SK-N-SH treated with all-trans-retinoic acid at 6 μM for 48 hours (cell line): Measurements from ENCODE around the gene REEP1.

Experiments used
- ATAC-seq: fragments of 200-7000 bp; cut with Tn5 transposase; 3 replicates; pipeline ENCODE4 v1.9.1; 2020; ENCODE audit warnings: mild to moderate bottlenecking, moderate library complexity
- ARNTL ChIP-seq: fragments of 450-650 bp; formaldehyde crosslinking; IDR thresholded peaks from 2 replicates; pipeline ENCODE4 v1.5.0; 2020; ENCODE audit warnings: low read depth, mild to moderate bottlenecking, moderate library complexity, borderline replicate concordance
- BACH2 ChIP-seq: fragments of 250-450 bp; sonication (Bioruptor Pico); IDR thresholded peaks from 2 replicates; pipeline ENCODE4 v1.9.0; 2021; ENCODE audit warnings: mild to moderate bottlenecking, borderline replicate concordance
- CSDC2 ChIP-seq: fragments of 250-450 bp; sonication (Bioruptor Pico); IDR thresholded peaks from 2 replicates; pipeline ENCODE4 v1.5.0; 2020; ENCODE audit warnings: mild to moderate bottlenecking, moderate library complexity
- CSRNP3 ChIP-seq: fragments of 250-450 bp; sonication (Bioruptor Pico); IDR thresholded peaks from 2 replicates; pipeline ENCODE4 v1.5.1; 2021; ENCODE audit warnings: mild to moderate bottlenecking, moderate library complexity
- GLIS3 ChIP-seq: fragments of 250-450 bp; sonication (Bioruptor Pico); IDR thresholded peaks from 2 replicates; pipeline ENCODE4 v1.5.0; 2020; ENCODE audit warnings: mild to moderate bottlenecking, moderate library complexity
- OSR1 ChIP-seq: fragments of 250-450 bp; sonication (Bioruptor Pico); IDR thresholded peaks from 2 replicates; pipeline ENCODE4 v1.8.0; 2022; ENCODE audit warnings: moderate library complexity, mild to moderate bottlenecking, inconsistent platforms
- POU6F1 ChIP-seq: fragments of 250-450 bp; sonication (Bioruptor Pico); IDR thresholded peaks from 2 replicates; pipeline ENCODE4 v1.8.0; 2021; ENCODE audit warnings: low read depth, mild to moderate bottlenecking, moderate library complexity, borderline replicate concordance
- PPARA ChIP-seq: fragments of 250-450 bp; sonication (Bioruptor Pico); IDR thresholded peaks from 2 replicates; pipeline ENCODE4 v1.5.0; 2020; ENCODE audit warnings: mild to moderate bottlenecking, borderline replicate concordance
- RARB ChIP-seq: fragments of 250-450 bp; sonication (Bioruptor Pico); IDR thresholded peaks from 2 replicates; pipeline ENCODE4 v1.8.0; 2021; ENCODE audit warnings: mild to moderate bottlenecking, moderate library complexity
- SNAI2 ChIP-seq: fragments of 250-450 bp; sonication (Bioruptor Pico); IDR thresholded peaks from 2 replicates; pipeline ENCODE4 v1.5.0; 2020; ENCODE audit warnings: mild to moderate bottlenecking, moderate library complexity
- TCF4 ChIP-seq: fragments of 250-450 bp; sonication (Bioruptor Pico); IDR thresholded peaks from 2 replicates; pipeline ENCODE4 v1.8.0; 2021; ENCODE audit warnings: mild to moderate bottlenecking, moderate library complexity, borderline replicate concordance
- ZC3H10 ChIP-seq: fragments of 250-450 bp; sonication (Bioruptor Pico); IDR thresholded peaks from 2 replicates; pipeline ENCODE4 v1.5.1; 2021; ENCODE audit warnings: mild to moderate bottlenecking, moderate library complexity
- ZFP30 ChIP-seq: fragments of 450-650 bp; formaldehyde crosslinking; IDR thresholded peaks from 2 replicates; pipeline ENCODE4 v1.5.0; 2022; ENCODE audit warnings: mild to moderate bottlenecking, moderate library complexity
- ZNF565 ChIP-seq: fragments of 450-650 bp; formaldehyde crosslinking; conservative IDR thresholded peaks from 2 replicates; pipeline ENCODE4 v1.5.0; 2020; ENCODE audit warnings: low read depth, mild to moderate bottlenecking, moderate library complexity
- ZNF70 ChIP-seq: fragments of 450-650 bp; formaldehyde crosslinking; IDR thresholded peaks from 2 replicates; pipeline ENCODE4 v1.5.0; 2020; ENCODE audit warnings: mild to moderate bottlenecking, moderate library complexity
- ZNF8 ChIP-seq: fragments of 450-650 bp; formaldehyde crosslinking; IDR thresholded peaks from 2 replicates; pipeline ENCODE4 v1.5.0; 2020; ENCODE audit warnings: mild to moderate bottlenecking, moderate library complexity
- TF ChIP-seq, protein P1 (sequence below): fragments of 250-450 bp; sonication (Bioruptor Pico); IDR thresholded peaks from 2 replicates; pipeline ENCODE4 v1.5.1; 2020; ENCODE audit warnings: low read depth, mild to moderate bottlenecking, moderate library complexity

Gene REEP1

GRCh38 chr2:86360776-86361175, 23.4 kb upstream of the REEP1 start (continued):
- TF ChIP-seq ZNF8 (no peak), CSRNP3 (CRISPR knock-in tag) (no peak), ZNF70 (no peak), GLIS3 (CRISPR knock-in tag) (no peak), SNAI2 (no peak)

DNA sequence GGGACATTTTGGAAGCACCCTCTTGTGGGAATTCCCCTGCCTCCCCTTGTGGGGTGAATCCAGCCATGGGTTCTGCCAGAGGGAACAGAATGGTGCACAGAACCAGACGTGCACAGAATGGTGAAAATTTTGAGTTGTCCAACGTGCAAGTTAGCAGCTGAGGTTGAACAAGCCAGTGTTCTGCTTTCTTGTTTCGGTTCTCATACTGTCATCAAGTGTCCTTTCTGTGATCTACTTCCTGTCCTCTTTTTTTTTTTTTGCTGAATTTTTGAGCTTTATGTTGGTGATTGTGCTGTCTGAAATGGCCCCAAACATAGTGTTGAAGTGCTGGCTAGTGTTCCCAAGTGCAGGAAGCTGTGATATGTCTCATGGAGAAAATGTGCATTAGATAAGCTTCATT, 21.5 kb upstream of the REEP1 start:
- TF ChIP-seq ZFP30 (CRISPR knock-in tag) (no peak), OSR1 (CRISPR knock-in tag) (no peak), ARNTL (no peak), GLIS3 (CRISPR knock-in tag) (no peak)
- TF ChIP-seq, protein P1, sequence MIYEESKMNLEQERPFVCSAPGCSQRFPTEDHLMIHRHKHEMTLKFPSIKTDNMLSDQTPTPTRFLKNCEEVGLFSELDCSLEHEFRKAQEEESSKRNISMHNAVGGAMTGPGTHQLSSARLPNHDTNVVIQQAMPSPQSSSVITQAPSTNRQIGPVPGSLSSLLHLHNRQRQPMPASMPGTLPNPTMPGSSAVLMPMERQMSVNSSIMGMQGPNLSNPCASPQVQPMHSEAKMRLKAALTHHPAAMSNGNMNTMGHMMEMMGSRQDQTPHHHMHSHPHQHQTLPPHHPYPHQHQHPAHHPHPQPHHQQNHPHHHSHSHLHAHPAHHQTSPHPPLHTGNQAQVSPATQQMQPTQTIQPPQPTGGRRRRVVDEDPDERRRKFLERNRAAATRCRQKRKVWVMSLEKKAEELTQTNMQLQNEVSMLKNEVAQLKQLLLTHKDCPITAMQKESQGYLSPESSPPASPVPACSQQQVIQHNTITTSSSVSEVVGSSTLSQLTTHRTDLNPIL = no peak
- no peak for ATAC-seq

- no peak for TF ChIP-seq TCF4 (CRISPR knock-in tag)
- TF ChIP-seq GLIS3 (CRISPR knock-in tag) = no peak
- TF ChIP-seq CSRNP3 (CRISPR knock-in tag) = no peak
- TF ChIP-seq RARB (CRISPR knock-in tag) = no peak
- TF ChIP-seq CSDC2 (CRISPR knock-in tag) = no peak
- no peak for TF ChIP-seq ZNF70
- no peak for TF ChIP-seq ZC3H10
- TF ChIP-seq POU6F1 (CRISPR knock-in tag) = no peak
- ATAC-seq = no peak
Observed at GRCh38 chr2:86357392-86357963, 20.1 kb upstream of the REEP1 start.

DNA sequence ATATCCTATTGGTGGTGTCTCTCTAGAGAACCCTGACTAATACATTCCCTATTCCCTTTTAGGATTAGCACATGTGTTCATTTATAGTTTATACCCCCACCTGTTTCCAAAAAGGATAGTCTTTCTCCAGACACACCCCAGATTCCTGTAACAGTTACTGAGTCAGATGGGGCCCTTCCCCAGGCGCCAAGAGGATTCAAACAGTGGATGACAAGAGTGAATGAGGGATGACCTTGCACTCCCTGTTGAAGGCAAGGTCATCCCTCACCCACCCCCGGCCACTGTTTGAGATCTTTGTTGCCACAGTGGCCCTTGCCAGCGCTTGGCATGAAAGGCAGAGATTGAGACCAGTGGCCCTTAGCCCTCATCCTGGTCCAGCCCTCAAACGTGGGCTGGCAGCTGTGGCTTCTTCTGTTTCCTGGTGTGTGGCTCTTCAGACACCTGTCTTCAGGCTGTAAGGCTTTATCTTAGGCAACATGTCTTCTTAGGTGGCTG, 15.3 kb upstream of the REEP1 start:
- TF ChIP-seq ZNF565 (CRISPR knock-in tag) = no peak
- no peak for TF ChIP-seq ZFP30 (CRISPR knock-in tag)
- TF ChIP-seq POU6F1 (CRISPR knock-in tag) = no peak
- TF ChIP-seq CSRNP3 (CRISPR knock-in tag) = no peak
- TF ChIP-seq BACH2 (CRISPR knock-in tag) = no peak
- no peak for TF ChIP-seq PPARA (CRISPR knock-in tag)
- TF ChIP-seq OSR1 (CRISPR knock-in tag) = no peak
- TF ChIP-seq ZNF70 = no peak
- TF ChIP-seq ARNTL = no peak
- TF ChIP-seq CSDC2 (CRISPR knock-in tag) = no peak
- ATAC-seq = no peak
